Transverse colon (tissue), 3 donors: ENCODE results near the gene ARHGAP24.

ENCODE experiments used
- EP300 ChIP-seq: sonication (generic); formaldehyde crosslinking; IDR thresholded peaks from one replicate; pipeline ENCODE4 v1.6.1; 2017; ENCODE audit warnings: antibody characterized with exemption, low read depth
- POLR2A ChIP-seq: fragments of 450-650 bp; IDR thresholded peaks from one replicate; pipeline ENCODE4 v1.6.1; 2016; ENCODE audit warnings: antibody characterized with exemption, mild to moderate bottlenecking, moderate library complexity
- TF ChIP-seq, protein P1 (sequence below), 5 experiments: fragments of 200-600 bp in 3 of 5; fragments of 450-650 bp in 2 of 5; sonication (generic) in 3 of 5; IDR thresholded peaks; 1 replicate in 2 of 5; 2 replicates in 3 of 5; pipeline ENCODE4 v1.5.1; 2016 to 2017; ENCODE audit warnings: antibody characterized with exemption in 5 of 5, inconsistent platforms in 3 of 5, mild to moderate bottlenecking in 2 of 5, moderate library complexity in 1 of 5

- TF ChIP-seq, protein P1, sequence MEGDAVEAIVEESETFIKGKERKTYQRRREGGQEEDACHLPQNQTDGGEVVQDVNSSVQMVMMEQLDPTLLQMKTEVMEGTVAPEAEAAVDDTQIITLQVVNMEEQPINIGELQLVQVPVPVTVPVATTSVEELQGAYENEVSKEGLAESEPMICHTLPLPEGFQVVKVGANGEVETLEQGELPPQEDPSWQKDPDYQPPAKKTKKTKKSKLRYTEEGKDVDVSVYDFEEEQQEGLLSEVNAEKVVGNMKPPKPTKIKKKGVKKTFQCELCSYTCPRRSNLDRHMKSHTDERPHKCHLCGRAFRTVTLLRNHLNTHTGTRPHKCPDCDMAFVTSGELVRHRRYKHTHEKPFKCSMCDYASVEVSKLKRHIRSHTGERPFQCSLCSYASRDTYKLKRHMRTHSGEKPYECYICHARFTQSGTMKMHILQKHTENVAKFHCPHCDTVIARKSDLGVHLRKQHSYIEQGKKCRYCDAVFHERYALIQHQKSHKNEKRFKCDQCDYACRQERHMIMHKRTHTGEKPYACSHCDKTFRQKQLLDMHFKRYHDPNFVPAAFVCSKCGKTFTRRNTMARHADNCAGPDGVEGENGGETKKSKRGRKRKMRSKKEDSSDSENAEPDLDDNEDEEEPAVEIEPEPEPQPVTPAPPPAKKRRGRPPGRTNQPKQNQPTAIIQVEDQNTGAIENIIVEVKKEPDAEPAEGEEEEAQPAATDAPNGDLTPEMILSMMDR (IDR thresholded peaks at IDR 0.05) = no peak
- TF ChIP-seq EP300 = no peak
- no peak for TF ChIP-seq POLR2A
Observed at GRCh38 chr4:85965529-85965928, 490.6 kb downstream of the ARHGAP24 start.
